Nephron progenitor cell (in vitro differentiated cells): Measurements from ENCODE around the gene FBXO39.
"Not testable (repeated sequence)": the region's sequence is repeated elsewhere in the genome, so short reads cannot be mapped to it uniquely, and the experiment has no call there.

Experiments used
- DNase-seq: peaks from one replicate; pipeline ENCODE4 v3.0.0; 2021
- H3K27ac Mint-ChIP-seq: 2 replicates; pipeline ENCODE4 v1.8.0; 2021; ENCODE audit warnings: mild to moderate bottlenecking, moderate library complexity, mixed read lengths
- H3K27me3 Mint-ChIP-seq: 2 replicates; pipeline ENCODE4 v1.8.0; 2021; ENCODE audit warnings: mild to moderate bottlenecking, low read depth, mixed read lengths; ENCODE audit not compliant: poor library complexity
- H3K36me3 Mint-ChIP-seq: 2 replicates; pipeline ENCODE4 v1.8.0; 2021; ENCODE audit warnings: low read depth, mixed read lengths
- H3K4me1 Mint-ChIP-seq: 2 replicates; pipeline ENCODE4 v1.8.0; 2021; ENCODE audit warnings: mixed read lengths
- H3K4me3 Mint-ChIP-seq: 2 replicates; pipeline ENCODE4 v1.8.0; 2021; ENCODE audit warnings: mild to moderate bottlenecking, moderate library complexity, mixed read lengths
- H3K9me3 Mint-ChIP-seq: 2 replicates; pipeline ENCODE4 v1.8.0; 2021; ENCODE audit warnings: mild to moderate bottlenecking, moderate library complexity, mixed read lengths
- TF ChIP-seq, protein P1 (sequence below): fragments of 200-600 bp; sonication (generic); IDR thresholded peaks from 2 replicates; pipeline ENCODE4 v1.5.0; 2021; ENCODE audit warnings: antibody characterized with exemption

The FBXO39 gene

GRCh38 chr17:6811510-6811909, 35.5 kb downstream of the FBXO39 start:
- Mint-ChIP-seq H3K9me3 (peaks cover 35% of the 10 kb centered on the region), H3K27ac (no peak overlapping the region), H3K4me3 (no peak overlapping the region), H3K27me3 (peaks cover 35% of the 10 kb centered on the region), H3K36me3 (no peaks in the 10 kb centered on the region), H3K4me1 (no peaks in the 10 kb centered on the region)
- TF ChIP-seq, protein P1, sequence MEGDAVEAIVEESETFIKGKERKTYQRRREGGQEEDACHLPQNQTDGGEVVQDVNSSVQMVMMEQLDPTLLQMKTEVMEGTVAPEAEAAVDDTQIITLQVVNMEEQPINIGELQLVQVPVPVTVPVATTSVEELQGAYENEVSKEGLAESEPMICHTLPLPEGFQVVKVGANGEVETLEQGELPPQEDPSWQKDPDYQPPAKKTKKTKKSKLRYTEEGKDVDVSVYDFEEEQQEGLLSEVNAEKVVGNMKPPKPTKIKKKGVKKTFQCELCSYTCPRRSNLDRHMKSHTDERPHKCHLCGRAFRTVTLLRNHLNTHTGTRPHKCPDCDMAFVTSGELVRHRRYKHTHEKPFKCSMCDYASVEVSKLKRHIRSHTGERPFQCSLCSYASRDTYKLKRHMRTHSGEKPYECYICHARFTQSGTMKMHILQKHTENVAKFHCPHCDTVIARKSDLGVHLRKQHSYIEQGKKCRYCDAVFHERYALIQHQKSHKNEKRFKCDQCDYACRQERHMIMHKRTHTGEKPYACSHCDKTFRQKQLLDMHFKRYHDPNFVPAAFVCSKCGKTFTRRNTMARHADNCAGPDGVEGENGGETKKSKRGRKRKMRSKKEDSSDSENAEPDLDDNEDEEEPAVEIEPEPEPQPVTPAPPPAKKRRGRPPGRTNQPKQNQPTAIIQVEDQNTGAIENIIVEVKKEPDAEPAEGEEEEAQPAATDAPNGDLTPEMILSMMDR, result no peak
- no peak for DNase-seq

GRCh38 chr17:6812295-6812694, 36.3 kb downstream of the FBXO39 start:
- Mint-ChIP-seq H3K4me1 (no peaks in the 10 kb centered on the region), H3K9me3 (peaks cover 35% of the 10 kb centered on the region), H3K27ac (peak overlapping the region; percentile 29), H3K4me3 (no peak overlapping the region), H3K27me3 (peaks cover 34% of the 10 kb centered on the region), H3K36me3 (no peaks in the 10 kb centered on the region)
- DNase-seq, result no peak
- TF ChIP-seq, protein P1, result no peak

- no peak overlapping the region for H3K27ac Mint-ChIP-seq
- no peak for DNase-seq
- H3K27me3 Mint-ChIP-seq, result peaks cover 42% of the 10 kb centered on the region
- peaks cover 16% of the 10 kb centered on the region for H3K9me3 Mint-ChIP-seq
- no peak overlapping the region for H3K4me3 Mint-ChIP-seq
- no peaks in the 10 kb centered on the region for H3K4me1 Mint-ChIP-seq
- H3K36me3 Mint-ChIP-seq, result no peaks in the 10 kb centered on the region
- TF ChIP-seq, protein P1, result no peak
Observed at GRCh38 chr17:6815775-6816174, 39.8 kb downstream of the FBXO39 start.

- peaks cover 18% of the 10 kb centered on the region for H3K9me3 Mint-ChIP-seq
- H3K27ac Mint-ChIP-seq, DNase-seq, H3K4me1 Mint-ChIP-seq, H3K36me3 Mint-ChIP-seq, H3K4me3 Mint-ChIP-seq: not testable (repeated sequence)
- H3K27me3 Mint-ChIP-seq, result peaks cover 45% of the 10 kb centered on the region
Observed at GRCh38 chr17:6816368-6816767, 40.4 kb downstream of the FBXO39 start.

DNA sequence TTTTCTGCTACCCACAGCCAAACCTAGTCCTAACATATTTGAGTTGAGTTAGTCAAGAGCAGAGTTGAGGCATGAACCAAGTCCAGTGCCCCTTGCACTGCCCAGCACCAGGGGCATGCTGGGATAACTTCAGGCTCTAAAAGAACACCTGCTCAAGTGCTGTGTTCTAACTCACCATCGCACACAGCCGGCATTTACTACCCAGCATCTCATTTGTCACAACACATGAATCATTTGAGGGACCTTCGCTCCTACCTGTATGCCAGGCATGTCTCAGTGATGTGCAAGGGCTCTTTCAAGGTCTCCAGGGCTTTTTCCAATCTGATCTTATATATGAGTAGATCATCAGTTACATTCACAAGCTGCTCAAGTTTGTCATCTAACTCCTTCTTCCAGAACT, 42.9 kb downstream of the FBXO39 start:
- DNase-seq, result no peak
- peaks cover 40% of the 10 kb centered on the region for H3K27me3 Mint-ChIP-seq
- H3K27ac Mint-ChIP-seq, result no peak overlapping the region
- no peaks in the 10 kb centered on the region for H3K4me1 Mint-ChIP-seq
- H3K9me3 Mint-ChIP-seq, result peaks cover 15% of the 10 kb centered on the region
- H3K36me3 Mint-ChIP-seq, result no peaks in the 10 kb centered on the region
- H3K4me3 Mint-ChIP-seq, result no peak overlapping the region
- TF ChIP-seq, protein P1, result no peak

DNA sequence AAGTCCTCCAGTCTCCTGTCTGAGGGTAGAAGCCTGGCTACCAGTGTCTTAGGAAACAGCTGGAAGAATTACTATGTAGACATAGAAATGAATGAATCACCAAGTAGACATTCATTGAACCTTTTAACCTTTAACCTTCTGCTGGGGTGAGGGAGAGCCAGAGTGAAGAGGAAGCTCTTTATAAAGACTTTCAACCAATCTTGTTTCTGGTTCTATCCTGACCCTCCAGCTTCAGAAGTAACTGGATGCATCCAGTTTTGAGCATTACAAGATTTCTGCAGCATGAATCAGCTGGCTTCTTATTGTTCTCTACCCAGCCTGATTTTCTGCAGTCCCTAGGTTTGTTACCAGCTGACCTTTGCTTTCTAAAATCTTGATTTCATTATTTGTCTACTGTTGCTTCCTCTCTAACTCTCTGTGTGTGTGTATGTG, 47.0 kb downstream of the FBXO39 start:
- Mint-ChIP-seq H3K27me3 (peaks cover 47% of the 10 kb centered on the region), H3K27ac (no peak overlapping the region), H3K4me3 (no peak overlapping the region), H3K9me3 (peaks cover 17% of the 10 kb centered on the region), H3K36me3 (no peaks in the 10 kb centered on the region), H3K4me1 (no peaks in the 10 kb centered on the region)
- DNase-seq, result no peak
- TF ChIP-seq, protein P1, result no peak
